GM19035 (cell line): ENCODE results near the gene BCAS3.
"Not testable (repeated sequence)": the region's sequence is repeated elsewhere in the genome, so short reads cannot be mapped to it uniquely, and the experiment has no call there.

Source experiments
- ATAC-seq: cut with Tn5 transposase; IDR thresholded peaks from one replicate; pipeline ENCODE4 v1.9.1; 2021; ENCODE audit not compliant: unreplicated experiment

The BCAS3 gene

GRCh38 chr17:60782742-60783141, 105.1 kb downstream of the BCAS3 start:
- ATAC-seq: no peak

GRCh38 chr17:60790205-60790604, 112.6 kb downstream of the BCAS3 start:
- ATAC-seq: no peak

- no peak for ATAC-seq
Observed at GRCh38 chr17:60792250-60792898, 114.7 kb downstream of the BCAS3 start.

GRCh38 chr17:60798576-60798975, 120.9 kb downstream of the BCAS3 start:
- ATAC-seq: no peak

GRCh38 chr17:60802377-60802776, 124.7 kb downstream of the BCAS3 start:
- ATAC-seq: no peak

GRCh38 chr17:60803059-60803458, 125.4 kb downstream of the BCAS3 start:
- no peak for ATAC-seq

GRCh38 chr17:60804831-60805230, 127.2 kb downstream of the BCAS3 start:
- ATAC-seq: no peak

- no peak for ATAC-seq
Observed at GRCh38 chr17:60809421-60809820, 131.8 kb downstream of the BCAS3 start.

GRCh38 chr17:60814941-60815340, 137.3 kb downstream of the BCAS3 start:
- ATAC-seq: not testable (repeated sequence)

GRCh38 chr17:60817192-60817591, 139.5 kb downstream of the BCAS3 start:
- no peak for ATAC-seq

- no peak for ATAC-seq
Observed at GRCh38 chr17:60819447-60820130, 141.9 kb downstream of the BCAS3 start.

GRCh38 chr17:60823515-60823914, 145.9 kb downstream of the BCAS3 start:
- no peak for ATAC-seq

- no peak for ATAC-seq
Observed at GRCh38 chr17:60825351-60825750, 147.7 kb downstream of the BCAS3 start.

- ATAC-seq: no peak
Observed at GRCh38 chr17:60827943-60828342, 150.3 kb downstream of the BCAS3 start.

- no peak for ATAC-seq
Observed at GRCh38 chr17:60832151-60832585, 154.5 kb downstream of the BCAS3 start.

GRCh38 chr17:60832631-60833030, 155.0 kb downstream of the BCAS3 start:
- ATAC-seq: no peak

- no peak for ATAC-seq
Observed at GRCh38 chr17:60840456-60840855, 162.8 kb downstream of the BCAS3 start.

GRCh38 chr17:60845012-60845411, 167.4 kb downstream of the BCAS3 start:
- ATAC-seq: no peak

GRCh38 chr17:60846175-60846574, 168.5 kb downstream of the BCAS3 start:
- ATAC-seq: no peak

- no peak for ATAC-seq
Observed at GRCh38 chr17:60851181-60851580, 173.5 kb downstream of the BCAS3 start.

GRCh38 chr17:60857556-60858080, 180.0 kb downstream of the BCAS3 start:
- no peak for ATAC-seq

- no peak for ATAC-seq
Observed at GRCh38 chr17:60862482-60862881, 184.8 kb downstream of the BCAS3 start.
